Epidermal melanocyte (primary cell): ENCODE measurements around the gene ADCY9.

Experiments used
- DNase-seq: peaks from one replicate; pipeline ENCODE4 v3.0.0; 2011; ENCODE audit warnings: low spot score; ENCODE audit not compliant: insufficient read length

ADCY9 gene

DNA sequence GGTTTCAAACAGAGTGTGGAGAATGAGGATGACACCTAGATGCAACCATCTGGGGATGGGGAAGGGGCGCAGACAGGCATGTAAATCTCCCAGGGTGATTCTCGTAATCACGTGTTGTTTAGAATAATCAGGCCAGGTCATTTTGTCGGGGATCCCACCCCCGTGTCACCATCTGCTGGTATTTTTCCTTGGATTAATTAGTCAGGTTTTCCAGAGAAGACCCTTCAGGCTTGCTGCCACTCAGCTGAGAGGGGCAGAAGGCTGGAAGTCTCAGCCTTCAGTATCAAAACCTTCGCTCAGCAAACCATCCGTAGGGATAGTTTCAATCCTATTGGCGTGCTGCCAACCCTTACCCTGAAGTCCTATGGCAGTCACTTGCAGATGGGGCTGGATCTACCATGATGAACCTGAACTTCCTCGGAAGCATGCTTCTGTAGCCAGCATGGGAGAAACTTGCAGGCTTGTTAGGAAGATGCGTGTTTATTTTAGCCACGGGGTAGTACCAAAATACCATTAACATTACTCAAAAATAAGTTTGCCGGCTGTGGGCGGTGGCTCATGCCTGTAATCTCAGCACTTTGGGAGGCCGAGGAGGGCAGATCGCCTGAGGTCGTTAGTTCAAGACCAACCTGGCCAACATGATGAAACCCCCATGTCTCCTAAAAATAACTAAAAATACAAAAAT lies 7.5 kb upstream of the ADCY9 start:
- DNase-seq = no peak

DNA sequence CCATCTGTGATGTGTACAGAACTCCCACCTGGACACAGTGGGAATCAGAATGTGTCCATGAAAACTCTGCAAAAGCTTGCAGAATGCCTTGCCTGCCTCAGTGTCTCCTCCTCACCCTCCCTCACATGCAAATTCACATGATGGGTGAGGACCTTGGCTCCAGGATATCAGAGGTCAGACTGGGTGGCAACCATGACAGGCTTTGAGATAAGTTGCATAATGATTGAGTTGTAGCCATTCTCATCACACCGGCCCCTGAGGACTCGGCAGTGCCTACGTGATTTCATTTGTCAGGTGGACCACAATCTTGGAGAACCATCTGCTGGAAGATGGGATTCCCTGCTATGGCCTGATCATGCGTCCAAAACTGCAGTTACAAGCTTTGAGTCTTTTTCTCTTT lies 3.9 kb upstream of the ADCY9 start:
- DNase-seq = no peak

DNA sequence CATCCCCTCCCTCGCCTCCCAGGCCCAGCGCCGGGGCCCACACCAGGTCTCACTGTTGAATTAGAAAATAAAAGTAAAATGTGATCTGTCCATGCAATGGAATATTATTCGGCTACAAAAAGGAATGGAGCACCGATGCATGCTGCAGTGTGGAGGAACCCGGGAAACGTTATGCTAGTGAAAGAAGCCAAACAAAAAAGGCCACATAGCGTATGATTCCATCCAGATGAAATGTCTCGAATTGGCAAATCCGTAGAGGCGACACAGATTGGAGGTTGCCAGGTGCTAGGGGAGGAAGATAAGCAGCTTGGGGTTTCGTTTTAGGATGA lies 972 bp upstream of the ADCY9 start:
- DNase-seq = no peak

DNA sequence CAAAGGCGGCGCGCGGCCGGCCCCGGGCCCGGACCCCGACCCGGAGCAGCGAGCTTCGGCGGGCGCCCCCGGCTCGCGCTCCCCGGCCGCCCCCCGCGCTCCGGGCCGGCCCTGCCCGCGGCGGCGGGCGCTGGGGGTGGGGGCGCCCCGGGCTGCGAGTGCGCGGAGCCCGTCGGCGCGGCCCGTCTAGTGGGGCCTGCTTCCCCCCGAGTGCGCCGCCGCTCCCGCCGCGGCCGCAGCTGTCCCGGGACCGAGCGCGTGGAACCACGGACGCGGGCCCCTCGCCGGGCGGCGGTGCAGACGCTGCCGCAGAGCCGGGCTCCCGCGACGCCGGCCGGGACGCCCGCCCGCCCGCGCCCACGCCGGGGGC lies 308 bp downstream of the ADCY9 start:
- no peak for DNase-seq

DNA sequence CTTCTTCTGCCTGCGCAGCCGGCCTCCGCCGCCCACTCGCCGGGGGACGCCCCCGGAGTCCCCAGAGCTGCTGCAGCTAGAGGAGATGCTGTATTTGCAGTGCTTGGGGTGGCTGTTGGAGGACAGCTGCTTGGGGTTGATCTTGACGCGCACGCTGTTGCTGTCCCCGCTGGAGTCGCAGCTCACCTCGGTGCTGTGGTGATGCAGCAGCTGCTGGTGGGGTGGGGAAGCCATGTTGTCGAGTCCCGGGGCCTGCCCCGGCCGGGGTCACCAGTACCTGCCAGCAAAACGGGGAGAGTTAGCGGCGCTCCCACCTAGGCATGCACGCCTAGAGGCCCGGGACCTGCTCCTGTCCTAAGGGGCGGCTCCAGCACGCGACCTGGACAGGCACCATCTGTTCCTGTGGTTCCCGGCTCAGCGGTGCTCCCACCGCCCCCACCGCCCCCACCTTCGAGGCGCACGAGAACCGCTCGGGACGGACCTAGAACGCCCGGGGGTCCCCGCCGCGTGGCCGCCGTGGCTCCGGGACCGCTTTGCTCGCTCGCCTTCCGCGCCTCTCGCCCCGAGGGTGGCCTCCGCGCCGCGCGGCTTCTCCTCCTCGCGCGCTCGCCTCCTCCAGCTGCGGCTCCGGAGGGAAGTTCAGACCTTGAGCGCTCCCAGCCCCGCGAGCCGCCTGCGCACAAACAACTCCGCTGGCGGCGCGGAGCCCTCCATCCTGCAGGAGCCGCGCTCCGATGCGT lies 863 bp downstream of the ADCY9 start:
- DNase-seq = peak; percentile 60

DNA sequence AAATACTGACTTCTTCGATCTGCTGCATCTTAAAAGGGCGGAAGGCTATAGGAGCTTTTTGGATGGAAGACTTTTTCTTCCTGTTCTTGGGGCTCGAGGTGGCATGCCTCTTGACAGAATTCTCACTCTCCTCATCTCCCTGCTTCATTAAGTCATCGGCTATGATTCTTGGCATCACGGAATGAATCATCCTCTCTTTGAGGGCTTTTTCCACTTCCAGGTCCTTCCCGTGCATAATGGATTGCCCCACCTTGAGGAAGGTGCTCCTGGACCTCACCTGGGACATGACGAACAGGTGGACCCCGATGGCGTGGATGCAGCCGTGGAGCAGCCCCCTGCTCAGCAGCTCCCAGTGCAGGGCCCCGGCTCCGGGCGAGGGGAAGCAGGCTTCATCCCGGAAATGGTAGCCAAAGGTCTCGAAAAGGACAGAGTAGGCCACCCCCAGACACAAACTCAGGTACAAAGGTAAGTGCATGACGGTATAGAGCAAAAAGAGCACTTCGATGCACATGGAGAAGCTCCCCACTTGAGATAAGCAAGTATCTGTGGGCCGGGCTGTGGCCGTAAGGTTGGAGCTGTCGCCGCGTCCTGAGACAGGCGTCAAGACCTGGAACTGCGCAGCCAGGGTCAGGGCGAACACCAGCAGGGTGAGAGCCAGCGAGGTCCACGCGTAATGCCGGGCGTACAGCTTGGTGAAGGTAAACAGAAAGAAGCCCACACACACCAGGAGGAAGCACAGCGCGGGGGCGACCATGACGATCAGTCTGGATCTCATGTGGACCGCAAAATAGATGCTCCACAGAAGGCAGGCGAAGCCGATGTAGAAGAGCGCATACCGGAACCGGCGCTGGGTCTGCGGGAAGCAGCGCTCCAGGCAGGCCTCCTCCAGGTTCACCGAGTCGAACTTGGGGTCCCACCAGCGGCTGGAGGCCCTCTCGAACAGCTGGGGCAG lies 1.7 kb downstream of the ADCY9 start:
- no peak for DNase-seq

DNA sequence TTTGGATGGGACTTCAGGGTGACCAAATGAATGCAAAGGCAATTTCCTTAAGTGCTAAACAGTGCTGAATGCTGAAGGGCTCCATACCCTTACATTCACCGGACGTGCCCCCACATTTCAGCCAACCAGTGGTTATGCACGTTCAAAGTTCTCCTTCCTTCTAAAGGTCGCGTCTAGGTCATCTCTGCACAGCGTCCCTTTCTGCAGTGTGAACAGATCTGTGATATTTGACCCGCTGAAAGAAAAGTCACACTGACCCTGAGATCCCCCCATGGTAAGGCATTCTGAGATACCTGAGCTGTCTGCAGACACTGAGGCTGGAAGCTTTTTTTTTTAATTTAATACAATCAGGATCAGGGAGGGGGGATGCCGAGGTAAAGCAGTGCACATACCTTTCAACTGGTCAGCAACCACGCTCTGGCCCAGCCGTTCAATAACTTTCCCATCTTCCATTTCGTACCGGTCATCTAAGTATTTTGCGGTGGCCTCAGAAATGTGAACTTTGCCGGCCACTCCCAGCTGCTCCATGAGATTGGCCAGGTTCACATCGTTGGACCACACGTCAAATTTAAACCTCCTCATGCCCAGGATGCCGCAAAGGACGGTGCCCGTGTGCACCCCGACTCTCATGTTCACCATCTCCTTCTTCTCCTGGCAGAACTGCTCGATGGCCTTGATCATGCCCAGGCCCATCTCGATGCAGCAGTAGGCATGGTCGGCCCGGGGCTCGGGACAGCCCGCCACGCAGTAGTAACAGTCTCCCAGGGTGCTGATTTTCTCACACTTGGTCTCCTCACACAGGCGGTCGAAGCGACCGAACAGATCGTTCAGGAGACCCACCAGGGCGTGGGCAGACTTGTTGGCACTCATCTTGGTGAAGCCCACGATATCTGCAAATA lies 2.6 kb downstream of the ADCY9 start:
- DNase-seq = no peak

GRCh38 chr16:4111748-4112696 lies 4.2 kb downstream of the ADCY9 start:
- no peak for DNase-seq

DNA sequence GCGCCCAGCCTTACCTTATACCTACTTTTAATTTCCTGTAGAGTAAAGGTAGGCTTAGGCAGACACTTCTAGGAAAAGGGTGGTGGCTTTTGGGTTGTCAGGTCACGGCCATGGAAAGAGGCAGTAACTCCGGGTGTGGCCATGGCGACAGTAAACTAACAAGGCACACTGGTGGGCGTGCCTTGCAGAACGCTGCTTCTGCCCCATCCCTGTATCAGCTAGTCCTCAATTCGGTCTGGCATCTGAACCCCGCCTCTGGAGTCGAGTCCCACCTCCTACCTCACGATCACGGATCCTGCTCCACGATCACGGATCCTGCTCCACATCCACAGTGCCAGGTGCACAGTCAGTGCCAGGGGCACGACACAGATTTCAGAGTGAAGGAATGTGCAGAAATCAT lies 5.6 kb downstream of the ADCY9 start:
- no peak for DNase-seq

DNA sequence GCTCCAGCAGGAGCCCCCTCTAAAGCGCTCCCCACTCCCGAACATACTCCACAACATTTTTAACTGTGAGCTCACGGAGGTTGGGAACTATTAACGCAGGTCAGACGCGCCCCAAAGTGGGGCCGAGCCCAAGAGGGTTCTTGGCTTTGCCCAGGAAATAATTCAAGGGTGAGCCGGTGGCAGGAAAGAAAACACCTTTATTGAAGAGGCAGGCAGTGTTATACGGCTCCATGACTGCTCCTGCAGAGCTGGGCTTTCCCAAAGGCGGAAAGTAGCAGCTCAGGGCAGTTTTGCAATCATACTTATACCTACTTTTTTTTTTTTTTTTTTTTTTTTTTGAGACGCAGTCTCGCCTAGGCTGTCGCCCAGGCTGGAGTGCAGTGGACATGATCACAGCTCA lies 6.2 kb downstream of the ADCY9 start:
- no peak for DNase-seq

- no peak for DNase-seq
These were observed 6.9 kb downstream of the ADCY9 start for GRCh38 chr16:4109250-4109736.

DNA sequence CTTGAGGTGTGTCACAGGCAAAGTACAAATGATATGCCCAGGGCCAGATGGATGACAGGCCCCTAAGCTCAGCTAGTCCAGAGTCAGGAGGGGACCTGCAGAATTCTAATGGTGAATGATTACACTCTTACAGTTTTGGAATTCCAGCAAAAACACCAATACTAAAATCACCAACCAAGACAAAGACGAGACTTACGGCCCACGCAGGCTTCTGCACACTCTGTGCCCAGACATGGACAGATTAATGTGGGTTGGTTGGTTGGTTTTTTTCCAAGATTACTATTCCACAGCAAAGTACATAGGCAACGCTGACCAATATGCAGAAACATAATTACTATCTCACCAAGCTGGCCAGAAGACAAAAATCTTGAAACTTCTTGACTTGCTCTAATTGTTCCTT lies 9.7 kb downstream of the ADCY9 start:
- DNase-seq = no peak

GRCh38 chr16:4105848-4106247 lies 10.4 kb downstream of the ADCY9 start:
- no peak for DNase-seq

DNA sequence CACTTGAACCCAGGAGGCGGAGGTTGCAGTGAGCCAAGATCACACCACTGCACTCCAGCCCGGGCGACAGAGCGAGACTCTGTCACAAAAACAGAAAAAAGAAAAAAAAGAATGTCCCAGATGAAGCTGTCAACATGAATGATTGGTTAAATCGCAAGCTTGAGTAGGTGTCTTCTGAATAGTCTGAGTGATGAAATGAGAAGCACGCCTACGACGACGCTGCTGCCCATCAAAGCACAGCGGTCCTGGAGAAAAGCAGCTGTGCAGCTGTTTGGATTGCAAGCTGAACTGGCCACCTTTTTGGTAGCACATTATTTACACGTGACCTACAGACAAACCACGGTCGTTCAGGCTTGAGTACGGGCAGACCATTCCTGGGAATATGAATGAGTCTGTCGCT lies 12.5 kb downstream of the ADCY9 start:
- DNase-seq = no peak

- no peak for DNase-seq
These were observed 14.6 kb downstream of the ADCY9 start for GRCh38 chr16:4101421-4102219.

DNA sequence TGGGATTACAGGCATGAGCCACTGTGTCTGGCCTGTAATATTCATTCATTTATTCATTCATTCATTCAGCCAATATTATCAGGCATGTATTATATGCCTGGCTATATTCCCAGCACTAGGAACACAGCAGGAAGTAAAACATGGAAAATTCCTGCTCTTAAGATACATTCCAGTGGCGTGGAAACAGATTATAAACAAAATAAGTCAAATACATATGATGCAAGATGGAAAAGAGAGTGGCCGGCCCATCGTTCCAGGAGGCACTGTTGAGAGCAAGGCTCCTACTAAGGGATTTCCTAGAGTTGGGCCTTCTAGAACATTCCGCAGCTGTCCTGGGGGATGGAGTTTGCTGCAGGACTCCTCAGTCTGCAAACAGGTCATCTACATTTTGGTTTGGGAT lies 17.7 kb downstream of the ADCY9 start:
- DNase-seq = no peak

DNA sequence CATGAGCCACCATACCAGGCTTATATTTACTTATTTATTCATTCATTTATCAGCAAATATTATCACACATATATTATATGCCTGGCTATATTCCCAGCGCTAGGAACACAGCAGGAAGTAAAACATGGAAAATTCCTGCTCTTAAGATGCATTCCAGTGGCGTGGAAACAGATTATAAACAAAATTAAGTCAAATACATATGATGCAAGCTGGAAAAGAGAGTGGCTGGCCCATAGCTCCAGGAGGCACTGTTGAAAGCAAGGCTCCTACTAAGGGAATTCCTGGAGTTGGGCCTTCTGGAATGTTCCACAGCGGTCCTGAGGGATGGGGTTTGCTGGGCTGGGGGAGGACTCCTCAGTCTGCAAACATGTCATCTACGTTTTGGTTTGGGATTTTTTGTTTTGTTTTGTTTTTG lies 18.4 kb downstream of the ADCY9 start:
- no peak for DNase-seq

- DNase-seq = no peak
These were observed 19.7 kb downstream of the ADCY9 start for GRCh38 chr16:4096509-4096908.

DNA sequence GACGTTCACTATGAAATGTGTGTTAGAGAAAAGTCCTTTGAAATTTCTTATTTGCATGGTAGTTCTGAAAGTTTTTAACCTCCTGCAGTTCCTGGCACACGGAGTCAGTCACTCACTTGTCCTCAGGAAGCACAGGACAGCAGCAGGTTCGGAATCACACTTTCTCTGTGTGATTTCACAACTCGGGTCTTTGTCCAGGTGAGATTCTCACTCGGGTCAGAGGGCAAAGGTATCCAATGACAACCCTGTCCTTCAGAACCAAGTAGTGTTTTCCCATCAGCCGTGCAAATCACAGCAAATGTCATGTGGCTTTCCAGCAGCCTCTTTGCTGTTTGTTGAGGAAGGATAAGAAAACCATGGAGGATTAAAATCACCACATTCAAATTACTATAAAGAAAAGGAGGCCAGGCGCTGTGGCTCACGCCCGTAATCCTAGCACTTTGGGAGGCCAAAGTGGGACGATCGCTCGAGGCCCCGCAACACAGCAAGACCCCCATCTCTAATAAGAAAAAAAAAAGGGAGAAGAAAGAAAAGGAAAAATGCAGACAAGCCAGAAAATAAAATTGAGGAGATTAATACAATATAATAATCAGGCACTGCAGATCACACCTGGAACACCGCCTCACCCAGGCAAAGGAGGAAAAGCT lies 22.0 kb downstream of the ADCY9 start:
- no peak for DNase-seq
